OCI-LY7 (cell line): ENCODE results near the gene CAB39.

Experiments
- CTCF ChIP-seq: fragments of 200-600 bp; sonication (generic); conservative IDR thresholded peaks from 2 replicates; pipeline ENCODE4 v1.5.1; 2014; ENCODE audit warnings: mild to moderate bottlenecking, antibody characterized with exemption, low read length, moderate library complexity, mixed read lengths
- EZH2phosphoT487 ChIP-seq: fragments of 200-600 bp; sonication (generic); IDR thresholded peaks from 2 replicates; pipeline ENCODE4 v1.6.1; 2018; ENCODE audit warnings: low read depth, borderline replicate concordance, mild to moderate bottlenecking, mixed run types, antibody characterized with exemption, low read length, moderate library complexity, mixed read lengths

- TF ChIP-seq CTCF (no peak), EZH2phosphoT487 (no peak)
These were observed 48.5 kb upstream of the CAB39 start for GRCh38 chr2:230664128-230664527.
